HTERT RPE-1 (cell line): Measurements from ENCODE around the gene C11orf98.
"Not testable (repeated sequence)": the region's sequence is repeated elsewhere in the genome, so short reads cannot be mapped to it uniquely, and the experiment has no call there.

Source experiments
- in situ Hi-C: fragments of 300-500 bp; cut with MboI; formaldehyde crosslinking; loops from 4 replicates; pipeline ENCODE4 v1.14.3; 2020; ENCODE audit warnings: low sequenced_read_pairs

C11orf98 gene

DNA sequence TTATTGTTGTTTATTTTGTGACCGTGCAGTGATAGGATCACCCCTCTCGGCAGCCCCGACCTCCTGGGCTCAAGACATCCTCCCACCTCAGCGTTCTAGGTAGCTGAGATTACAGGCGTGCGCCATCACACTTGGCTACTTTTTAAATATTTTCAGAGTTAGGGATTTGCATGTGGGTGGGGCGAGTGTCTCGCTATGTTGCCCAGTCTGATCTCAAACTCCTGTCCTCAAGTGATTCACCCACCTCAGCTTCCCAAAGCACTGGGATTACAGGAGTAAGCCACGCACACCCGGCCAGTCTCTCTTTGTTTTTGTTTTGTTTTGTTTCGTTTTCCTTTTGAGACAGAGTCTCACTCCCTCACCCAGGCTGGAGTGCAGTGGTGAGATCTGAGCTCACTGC lies 10.7 kb downstream of the C11orf98 start:
- in situ Hi-C loops = no loop called here

DNA sequence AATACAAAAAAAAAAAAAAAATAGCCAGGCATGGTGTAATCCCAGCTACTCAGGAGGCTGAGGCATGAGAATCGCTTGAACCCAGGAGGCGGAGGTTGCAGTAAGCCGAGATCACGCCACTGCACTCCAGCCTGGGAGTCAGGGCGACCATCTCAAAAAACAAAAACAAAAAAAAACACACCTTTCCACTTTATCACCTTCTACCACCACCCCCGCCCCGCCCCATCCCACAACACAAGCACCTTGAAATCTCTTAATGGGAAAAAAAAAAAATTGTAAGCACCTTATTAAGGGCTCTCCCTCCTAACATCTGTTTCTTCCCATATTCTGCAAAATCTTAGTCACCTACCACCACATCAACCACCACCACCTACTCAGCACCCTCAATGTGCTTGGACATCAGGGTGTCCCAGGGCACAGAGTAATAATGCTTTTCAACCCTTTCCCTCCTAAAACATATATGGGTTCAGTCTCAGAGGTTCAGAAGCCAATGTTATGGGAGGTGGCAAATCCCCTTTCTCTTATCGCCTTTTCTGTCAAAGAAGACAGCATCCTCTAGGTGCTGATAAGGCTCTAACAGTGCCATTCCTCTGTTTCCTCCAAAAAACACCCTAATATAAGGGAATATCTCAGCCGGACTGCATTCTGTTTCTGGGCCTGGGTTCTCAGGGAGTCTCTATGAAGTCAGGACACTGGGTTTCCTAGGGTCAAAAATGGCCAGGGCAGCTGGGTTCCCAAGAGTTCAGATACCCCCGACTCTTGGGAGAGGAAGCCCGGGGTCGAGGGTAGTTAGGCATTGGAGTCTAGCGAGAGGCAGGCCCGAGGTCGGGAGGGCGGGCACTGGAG lies 12.6 kb downstream of the C11orf98 start:
- in situ Hi-C loops = no loop called here

DNA sequence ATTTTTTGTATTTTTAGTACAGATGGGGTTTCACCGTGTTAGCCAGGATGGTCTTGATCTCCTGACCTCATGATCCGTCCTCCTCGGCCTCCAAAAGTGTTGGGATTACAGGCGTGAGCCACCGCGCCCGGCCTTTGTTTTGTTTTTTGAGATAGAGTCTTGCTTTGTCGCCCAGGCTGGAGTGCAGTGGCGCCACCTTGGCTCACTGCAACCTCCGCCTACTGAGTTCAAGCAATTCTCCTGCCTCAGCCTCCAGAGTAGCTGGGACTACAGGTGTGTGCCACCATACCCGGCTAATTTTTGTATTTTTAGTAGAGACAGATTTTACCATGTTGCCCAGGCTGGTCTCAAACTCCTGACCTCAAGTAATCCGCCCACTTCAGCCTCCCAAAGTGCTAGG lies 14.7 kb downstream of the C11orf98 start:
- in situ Hi-C loops = not testable (repeated sequence)

DNA sequence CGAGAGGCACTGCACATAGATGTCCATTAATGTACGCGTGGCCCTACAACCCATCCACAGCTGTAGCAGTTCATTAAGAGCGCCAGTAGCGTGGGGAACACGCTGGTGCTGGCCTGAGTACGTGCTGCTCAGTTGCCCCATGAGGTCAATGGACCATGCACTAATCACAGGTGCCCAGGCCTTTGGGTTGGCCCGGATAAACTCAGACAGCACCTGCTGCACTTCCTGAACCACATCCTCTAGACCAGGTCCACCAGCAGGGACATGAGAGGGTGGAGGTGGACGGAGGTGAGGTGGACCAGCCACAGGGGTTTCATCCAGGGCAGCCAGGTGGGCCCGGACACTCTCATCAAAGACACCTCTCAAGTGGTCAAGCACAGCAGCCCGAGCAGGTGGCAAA lies 15.5 kb downstream of the C11orf98 start:
- in situ Hi-C loops = no loop called here

DNA sequence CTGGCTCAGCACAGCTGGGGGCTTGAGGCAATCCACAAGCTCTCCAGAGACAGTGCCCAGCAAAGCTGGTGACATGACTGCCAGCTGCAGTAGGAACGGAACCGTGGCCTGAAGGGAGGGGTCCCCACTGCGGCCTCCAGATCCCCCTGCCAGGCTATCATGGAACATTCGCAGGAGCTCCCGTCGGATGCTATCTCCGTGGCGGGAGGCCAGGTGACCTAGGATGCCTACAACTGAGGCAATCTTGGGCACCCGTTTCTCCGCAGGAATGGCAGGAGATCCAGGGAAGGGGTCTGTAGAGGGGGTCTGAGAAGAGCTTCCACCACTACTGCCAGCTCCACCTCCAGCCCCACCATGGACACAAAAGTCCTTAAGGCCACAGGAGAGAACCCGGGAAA lies 16.0 kb downstream of the C11orf98 start:
- in situ Hi-C loops = no loop called here

DNA sequence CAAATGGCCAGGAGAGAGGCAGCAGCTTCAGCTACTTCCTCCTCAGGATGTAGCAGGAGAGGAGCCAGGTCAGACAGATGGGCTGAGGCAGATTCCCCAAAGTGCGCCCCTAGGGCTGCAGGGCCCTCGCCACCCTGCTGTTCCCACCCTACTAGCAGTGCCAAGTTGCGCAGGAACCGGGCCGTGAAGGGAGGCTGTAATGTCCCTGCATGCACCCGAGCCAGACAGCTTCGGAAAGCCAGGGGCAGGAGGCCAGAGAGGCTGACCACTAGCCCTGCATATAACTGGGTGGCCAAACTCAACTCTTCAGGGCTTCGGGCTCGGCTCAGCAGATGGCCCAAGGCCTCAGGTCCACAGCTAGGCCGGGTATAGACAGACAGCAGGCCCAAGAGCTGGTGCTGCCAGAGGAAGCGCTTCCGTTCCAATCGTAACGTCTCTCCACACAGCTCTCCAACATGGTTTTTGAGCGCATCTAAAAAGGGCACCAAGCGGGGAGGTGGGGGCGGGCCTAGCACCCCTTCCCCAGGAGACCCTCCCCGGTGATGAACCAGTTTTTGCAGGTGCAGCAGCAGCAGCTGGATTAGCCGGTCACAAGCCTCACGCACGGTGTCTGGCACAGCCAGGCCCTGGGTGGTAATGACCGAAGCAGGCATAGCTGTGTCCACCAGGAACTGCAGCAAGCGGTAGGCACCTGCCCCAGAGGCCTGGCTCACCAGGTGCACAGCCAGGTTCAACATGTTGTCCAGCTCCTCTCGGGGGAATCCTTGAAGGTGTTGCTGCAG lies 16.6 kb downstream of the C11orf98 start:
- in situ Hi-C loops = no loop called here

DNA sequence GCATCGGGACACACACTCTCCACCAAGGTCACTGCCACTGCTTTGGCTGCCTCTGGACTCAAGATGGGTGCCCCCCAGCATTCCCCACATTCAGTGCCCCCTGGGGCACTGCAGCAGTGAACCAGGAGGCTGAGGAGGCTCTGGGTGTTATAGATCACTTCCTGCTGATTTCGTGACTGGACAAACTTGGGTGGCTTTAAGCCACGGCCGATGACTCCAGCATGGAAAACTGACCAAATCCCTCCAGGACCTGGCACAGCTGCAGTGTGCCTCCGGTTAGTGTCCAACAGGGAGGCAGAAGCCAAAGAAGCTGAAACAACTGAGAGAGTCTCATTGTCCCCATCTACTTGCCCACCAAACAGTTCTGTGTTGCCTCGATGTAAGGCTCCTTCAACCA lies 17.4 kb downstream of the C11orf98 start:
- in situ Hi-C loops = no loop called here

DNA sequence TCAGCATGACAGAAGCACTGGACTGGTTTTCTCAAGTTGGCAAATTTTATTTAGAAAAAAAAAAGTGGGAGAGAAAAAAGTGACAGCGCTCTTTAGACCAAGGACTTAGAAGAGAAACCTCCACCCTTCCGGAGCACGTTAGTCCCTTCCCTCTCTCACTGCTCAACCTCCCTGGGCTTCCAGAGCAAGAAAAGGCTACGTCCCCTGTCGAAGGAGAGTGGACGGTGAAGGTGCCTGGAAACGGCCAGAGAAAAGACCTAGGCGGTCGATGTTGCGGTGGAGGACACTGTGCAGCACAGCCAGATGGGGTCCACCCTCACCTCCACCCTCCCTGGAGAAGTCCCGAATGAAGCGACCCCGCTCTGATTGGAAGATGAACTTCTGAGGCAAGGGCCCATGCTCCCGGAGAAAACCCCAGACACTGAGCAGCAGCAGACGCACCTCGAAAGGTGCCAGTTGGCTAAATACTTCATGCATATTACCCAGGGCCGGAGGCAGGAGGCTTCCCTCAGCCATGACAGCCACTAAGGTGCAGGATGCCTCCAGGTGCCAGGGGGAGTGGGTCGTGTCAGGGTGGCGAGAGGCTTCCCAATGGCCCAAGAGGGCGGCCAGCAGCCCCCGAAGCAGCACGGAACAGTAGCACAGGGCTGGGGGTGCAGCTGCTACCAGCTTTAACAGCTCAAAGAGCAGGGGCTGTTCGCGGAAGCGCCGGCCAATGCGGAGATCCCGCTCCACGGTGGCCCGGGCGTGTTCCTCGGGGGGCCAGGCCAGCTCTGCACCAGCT lies 18.0 kb downstream of the C11orf98 start:
- in situ Hi-C loops = no loop called here

DNA sequence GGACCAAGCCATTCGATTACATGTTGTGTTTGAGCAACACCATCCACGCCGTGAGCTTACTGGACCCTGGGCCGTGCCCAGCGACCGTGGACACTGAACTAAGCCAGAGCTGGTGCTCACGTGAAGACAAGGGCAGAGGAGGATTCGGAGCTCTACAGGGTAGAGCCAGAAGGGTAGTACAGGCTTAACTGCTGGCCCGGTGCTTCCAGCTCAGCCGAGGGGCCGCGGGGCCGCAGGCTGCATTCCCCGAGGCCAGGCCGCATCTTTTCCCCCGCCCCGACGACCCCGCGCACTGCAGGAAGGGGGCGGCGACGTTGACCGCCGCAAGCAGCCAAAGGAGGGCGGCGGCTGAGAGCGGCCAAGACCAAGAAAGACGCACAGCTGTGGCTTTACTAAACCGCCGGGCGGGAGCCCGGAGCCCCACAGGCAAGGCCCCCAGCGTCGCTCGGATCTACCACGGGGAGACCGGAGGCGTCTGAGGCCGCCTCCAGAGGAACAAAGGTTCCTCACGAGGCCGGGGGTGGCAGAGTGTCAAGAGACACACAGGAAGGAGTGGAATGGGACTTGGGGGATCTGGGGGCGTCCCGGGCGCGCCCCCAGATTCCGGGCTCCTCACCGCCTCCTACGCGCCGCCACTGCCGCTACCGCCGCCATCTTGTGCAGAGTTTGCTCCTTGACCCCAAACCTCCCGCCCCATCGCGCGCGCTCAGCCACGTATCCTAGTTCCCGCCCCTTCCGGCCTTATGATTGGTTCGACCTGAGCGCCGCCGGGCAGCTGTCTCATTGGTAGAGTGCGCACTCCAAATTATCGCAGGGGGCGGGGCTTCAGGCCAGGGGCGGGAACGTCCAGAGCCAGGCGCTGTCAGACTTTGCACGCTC lies 18.8 kb downstream of the C11orf98 start, which contains the start of gene GANAB:
GANAB (minus strand) TSS at position 668 of the 879 bp plus-strand sequence; CDS start at position 654, 14 bp downstream.
- in situ Hi-C loops = no loop called here

DNA sequence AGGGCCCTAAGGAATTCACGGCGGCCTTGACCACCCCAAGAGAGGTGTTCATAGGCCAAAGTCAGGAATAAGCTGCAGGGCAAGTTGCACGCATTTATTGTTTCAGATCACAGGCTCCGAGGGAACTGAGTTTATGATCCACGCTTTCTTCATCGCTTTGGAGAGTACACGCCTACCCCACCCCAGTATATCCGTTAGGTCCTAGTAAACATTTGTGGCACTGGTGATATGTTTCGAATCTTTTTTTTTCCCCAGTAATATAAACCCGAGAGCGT lies 19.4 kb downstream of the C11orf98 start:
- in situ Hi-C loops = no loop called here

DNA sequence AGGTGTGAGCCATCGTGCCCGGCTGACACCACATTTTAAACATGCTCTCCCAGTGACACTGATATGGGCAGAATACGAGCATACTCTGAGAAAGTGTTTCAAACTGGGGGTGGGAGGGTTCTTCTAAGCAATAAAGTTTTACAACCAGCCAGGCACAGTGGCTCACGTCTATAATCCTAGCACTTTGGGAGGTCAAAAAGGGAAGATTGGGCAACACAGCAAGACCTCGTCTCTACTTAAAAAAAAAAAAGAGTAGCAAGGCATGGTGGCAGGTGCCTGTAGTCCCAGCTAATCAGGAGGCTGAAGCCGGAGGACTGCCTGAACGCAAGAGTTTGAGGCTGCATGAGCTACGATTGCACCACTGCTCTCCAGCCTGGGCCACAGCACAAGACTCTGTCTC lies 20.8 kb downstream of the C11orf98 start:
- in situ Hi-C loops = no loop called here

DNA sequence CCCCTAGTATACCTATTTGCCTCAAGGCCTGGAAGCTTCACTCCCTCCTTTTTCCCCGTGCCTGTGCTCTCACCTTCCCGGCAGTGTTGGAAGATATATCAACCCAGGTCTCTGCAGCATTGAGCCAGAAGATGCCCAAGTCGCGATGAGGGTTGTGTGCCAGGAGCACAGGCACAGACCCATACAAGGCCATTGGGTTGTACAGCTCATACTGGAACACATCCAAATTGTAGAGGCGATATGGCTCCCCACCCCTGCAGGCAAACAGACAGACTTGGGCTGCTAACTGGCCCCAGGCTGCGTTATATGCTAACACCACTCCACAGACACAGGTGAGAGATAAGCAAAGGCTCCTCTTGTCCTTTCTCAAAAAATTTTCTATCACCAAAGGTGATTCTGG lies 32.5 kb downstream of the C11orf98 start:
- in situ Hi-C loops = no loop called here

DNA sequence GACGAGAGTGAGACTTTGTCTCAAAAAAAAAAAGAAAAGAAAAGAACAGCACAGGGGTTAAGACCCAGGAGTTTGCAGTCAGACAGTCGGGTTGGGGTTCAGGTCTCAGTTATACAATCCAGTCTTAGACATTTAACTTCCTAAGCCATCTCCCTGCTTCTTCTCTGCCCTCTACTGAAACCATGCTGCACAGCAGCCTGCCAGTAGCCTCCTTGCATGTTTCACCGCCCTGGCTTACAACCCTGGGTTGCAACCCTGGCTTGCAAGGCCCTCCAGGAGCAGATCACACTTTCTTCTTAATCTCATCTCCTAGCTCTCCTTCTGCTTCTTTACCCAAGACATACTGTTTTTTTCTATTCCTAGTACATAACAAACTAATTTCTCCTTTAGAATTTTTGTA lies 37.3 kb downstream of the C11orf98 start:
- in situ Hi-C loops = no loop called here

DNA sequence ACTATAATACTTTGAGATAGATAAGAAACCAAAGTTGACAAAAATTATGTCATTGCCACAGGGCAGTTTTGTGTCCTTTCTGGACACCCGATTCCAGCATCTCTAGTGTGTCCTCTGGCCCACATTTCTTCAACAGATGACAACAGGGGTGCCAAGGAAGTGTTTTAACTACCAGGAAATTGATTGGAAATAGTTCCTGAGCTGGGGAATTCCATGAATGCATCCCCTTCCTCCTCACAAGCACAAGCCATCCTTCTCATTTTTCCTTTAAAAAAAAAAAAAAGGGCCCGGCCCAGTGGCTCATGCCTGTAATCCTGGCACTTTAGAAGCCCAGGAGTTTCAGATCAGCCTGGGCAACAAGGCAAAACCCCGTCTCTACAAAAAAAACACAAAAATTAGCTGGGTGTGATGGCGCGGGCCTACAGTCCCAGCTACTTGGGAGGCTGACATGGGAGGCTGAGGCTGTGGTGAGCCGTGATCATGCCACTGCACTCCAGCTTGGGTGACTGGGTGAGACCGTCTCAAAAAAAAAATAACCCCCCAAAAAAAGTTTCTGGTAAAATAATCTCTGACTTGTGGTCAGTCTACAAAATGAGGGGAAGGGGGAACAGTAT lies 42.4 kb downstream of the C11orf98 start:
- in situ Hi-C loops = no loop called here

DNA sequence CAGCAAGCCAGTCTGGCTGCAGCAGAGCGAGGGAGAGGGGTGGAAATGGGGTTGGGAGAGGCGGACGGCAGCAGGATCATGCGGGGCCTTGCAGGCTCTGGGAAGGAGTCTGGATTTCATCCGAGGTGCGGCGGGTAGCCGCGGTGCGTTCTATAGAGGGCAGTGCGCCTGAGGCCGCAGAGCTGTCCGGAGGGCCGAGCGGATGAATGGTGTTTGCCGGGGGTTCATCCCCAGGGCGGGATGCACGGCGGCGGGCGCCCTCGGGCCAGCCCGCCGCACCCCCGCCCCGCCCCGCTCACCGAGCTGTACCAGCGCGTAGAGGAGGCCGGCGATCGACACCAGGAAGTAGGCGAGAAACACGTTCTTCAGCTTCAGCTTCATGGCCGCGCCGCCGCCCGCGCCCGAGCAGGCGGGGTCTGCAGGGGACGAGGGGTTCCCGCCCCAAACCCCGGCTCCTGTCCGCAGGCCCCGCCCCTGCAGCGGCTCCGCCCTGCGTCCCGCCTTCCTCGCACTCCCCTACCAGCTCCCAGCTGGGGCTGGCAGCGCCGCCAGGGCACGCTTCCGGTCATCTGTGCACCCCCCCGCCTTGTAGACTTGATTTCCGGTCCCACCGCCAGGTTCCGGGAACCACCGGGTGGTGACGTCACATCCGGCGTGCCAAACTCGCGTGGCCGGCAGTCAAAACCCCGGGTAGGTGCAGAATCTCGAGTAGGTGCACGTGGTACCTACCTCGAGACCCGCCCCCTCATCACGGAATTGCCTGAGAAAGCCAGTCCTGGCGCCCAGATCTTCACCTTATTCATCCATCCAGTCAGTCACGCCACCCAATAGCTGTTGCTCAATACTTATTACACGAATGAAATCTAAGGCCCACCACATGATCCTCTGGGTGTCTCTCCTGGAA lies 43.2 kb downstream of the C11orf98 start, which contains the start of gene B3GAT3:
B3GAT3 (minus strand) TSS at position 420 of the 904 bp plus-strand sequence; CDS start at position 381, 39 bp downstream.
- in situ Hi-C loops = no loop called here

DNA sequence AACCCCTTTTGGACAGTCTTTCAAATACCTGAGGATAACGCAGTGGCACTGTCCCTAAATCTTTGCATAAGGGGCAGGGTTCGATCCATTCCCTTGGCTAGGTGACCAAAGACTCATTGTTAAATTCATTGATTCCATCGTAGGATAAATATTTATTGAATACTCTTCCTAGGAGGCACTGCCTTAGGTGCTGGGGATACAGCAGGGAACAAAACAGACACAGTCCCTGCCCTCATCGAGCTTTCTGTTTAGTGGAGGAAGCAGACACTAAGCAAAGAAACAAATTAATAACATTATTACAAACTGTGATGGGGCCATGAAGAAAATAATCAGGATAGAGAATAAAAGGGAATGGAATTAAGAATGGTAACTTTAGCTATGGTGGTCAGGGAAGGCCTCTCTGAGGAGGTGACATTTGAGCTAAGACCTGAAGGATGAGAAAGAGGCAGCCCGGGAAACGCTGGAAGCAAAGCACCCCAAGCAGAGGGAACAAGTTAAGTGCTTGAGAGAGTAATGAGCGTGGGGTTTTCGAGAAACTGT lies 43.9 kb downstream of the C11orf98 start:
- in situ Hi-C loops = no loop called here

DNA sequence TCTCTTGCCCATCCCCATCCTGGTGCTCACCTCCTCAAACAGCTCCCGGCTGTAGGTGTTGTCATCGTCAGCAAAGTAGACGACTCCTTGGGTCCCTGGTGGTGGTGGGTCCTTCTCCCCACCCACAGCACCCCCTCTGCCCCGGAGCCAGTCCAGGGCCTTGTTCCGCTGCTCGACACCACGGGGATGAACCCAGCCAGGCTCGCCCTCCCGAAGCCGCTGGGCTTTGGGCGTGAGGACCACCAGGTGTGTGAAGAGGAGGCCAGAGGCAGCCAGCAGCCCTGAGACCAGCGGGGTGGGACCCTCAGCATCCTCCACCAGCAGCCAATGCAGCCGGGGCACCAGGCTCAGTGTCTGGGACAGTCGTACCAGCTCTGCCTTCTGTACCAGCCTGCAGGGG lies 48.1 kb downstream of the C11orf98 start:
- in situ Hi-C loops = not testable (repeated sequence)

DNA sequence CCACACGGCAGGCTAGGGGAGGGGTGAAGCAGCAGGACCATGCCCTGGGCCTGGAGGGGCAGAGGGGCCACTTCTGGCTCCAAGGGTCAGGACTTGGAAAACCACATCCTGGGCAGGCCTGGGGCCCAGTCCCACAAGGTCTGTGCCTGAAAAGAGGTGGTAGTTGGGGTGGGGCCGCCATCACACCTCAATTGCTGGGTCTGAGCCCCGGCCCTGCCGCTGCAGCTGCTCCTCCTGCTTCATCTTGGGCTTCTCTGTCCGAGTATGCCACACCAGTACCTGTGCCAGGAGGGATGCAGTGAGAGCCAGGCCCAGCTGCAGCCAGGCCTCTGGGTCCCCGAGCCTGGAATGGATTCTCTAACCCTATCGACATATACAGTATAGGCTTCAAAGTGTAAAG lies 49.5 kb downstream of the C11orf98 start:
- in situ Hi-C loops = no loop called here

DNA sequence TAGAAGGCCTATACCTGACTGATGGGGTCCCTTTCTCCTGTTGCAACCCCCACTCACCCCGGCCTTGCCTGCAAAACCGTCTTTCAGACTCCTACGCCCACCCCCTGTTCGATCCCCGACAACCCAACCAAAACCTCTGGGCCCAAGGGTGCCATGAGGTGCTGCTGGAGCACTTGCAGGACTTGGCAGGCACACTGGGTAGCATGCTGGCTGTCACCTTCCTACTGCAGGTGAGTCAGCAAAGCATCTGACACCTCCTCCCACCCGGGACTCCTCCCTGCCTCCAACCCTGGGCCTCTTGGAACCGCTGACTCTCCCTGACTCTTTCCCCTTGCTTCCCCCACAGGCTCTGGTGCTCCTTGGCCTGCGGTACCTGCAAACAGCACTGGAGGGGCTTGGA lies 50.7 kb downstream of the C11orf98 start:
- in situ Hi-C loops = no loop called here
